Naive thymus-derived CD8-positive, alpha-beta T cell (primary cell): ENCODE data around the gene PCDH1. TPM values are rescaled to one million over a fixed set of nuclear protein-coding genes. Genes with fewer than 3 reads are reported as not detected.
A peak's percentile ranks its signal among the peaks of the same experiment; 100 is the strongest.

Experiments
- ATAC-seq, 2 donors: fragments of 150-1000 bp; cut with Tn5 transposase in 1 of 2; sonication (Bioruptor Pico), chemical (Tn5 transposase) in 1 of 2; 1 replicate in 1 of 2; 2 replicates in 1 of 2; pipeline ENCODE4 v1.10.0; 2021; ENCODE audit warnings: mild to moderate bottlenecking in 2 of 2, moderate library complexity in 2 of 2
- POLR2A ChIA-PET: fragments of 350-600 bp; sonication (Branson Sonifier 250); formaldehyde crosslinking; loops from one replicate; lab custom pipeline; 2021; ENCODE audit warnings: antibody characterized with exemption; lab: Charles Lee
- DNase-seq, 10 donors: peaks; one replicate each; pipeline versions ENCODE4 v3.0.0 to v3.0.0-alpha.2; 2020 to 2022
- H3K27ac Mint-ChIP-seq, 10 donors: one replicate each; pipeline ENCODE4 v1.8.0; 2020 to 2022; ENCODE audit warnings: mild to moderate bottlenecking in 10 of 10, mixed read lengths in 10 of 10, moderate library complexity in 4 of 10, inconsistent platforms in 1 of 10
- H3K27me3 Mint-ChIP-seq, 5 donors: one replicate each; pipeline ENCODE4 v1.8.0; 2021 to 2022; ENCODE audit warnings: mixed read lengths in 5 of 5
- H3K36me3 Mint-ChIP-seq, 3 donors: one replicate each; pipeline ENCODE4 v1.8.0; 2020 to 2022; ENCODE audit warnings: mixed read lengths in 3 of 3, mild to moderate bottlenecking in 2 of 3, inconsistent platforms in 1 of 3
- H3K4me1 Mint-ChIP-seq, 4 donors: one replicate each; pipeline ENCODE4 v1.8.0; 2021 to 2022; ENCODE audit warnings: mixed read lengths in 4 of 4
- H3K4me3 Mint-ChIP-seq, 10 donors: one replicate each; pipeline ENCODE4 v1.8.0; 2020 to 2022; ENCODE audit warnings: mild to moderate bottlenecking in 10 of 10, mixed read lengths in 10 of 10, moderate library complexity in 6 of 10, inconsistent platforms in 1 of 10
- H3K9me3 Mint-ChIP-seq, 9 donors: one replicate each; pipeline ENCODE4 v1.8.0; 2020 to 2022; ENCODE audit warnings: mixed read lengths in 9 of 9, mild to moderate bottlenecking in 3 of 9, inconsistent platforms in 1 of 9, moderate library complexity in 1 of 9
- polyA plus RNA-seq, 3 donors: library from polyadenylated mRNA; unstranded; fragments of 300-500 nt; fragmentation: Illumina TruSeq; gene quantifications; one replicate each; pipeline ENCODE4 v1.2.3, GENCODE V29; 2021
- total RNA-seq, 8 experiments: library from RNA in 2 of 8; stranded (reverse) in 2 of 8; gene quantifications; one replicate each; pipeline ENCODE4 v1.2.3 and lab custom pipeline; 2021 to 2026

Gene PCDH1
- total and polyA plus RNA-seq, 5 experiments from 2014 or later, result 0.06 to 1.3 TPM; not detected in 3

- H3K27ac Mint-ChIP-seq, result no peak overlapping the region
- DNase-seq (no peak), ATAC-seq (no peak)
- H3K4me1 Mint-ChIP-seq, result no peaks in the 10 kb centered on the region
- H3K9me3 Mint-ChIP-seq, result no peaks in the 10 kb centered on the region
- no peaks in the 10 kb centered on the region for H3K36me3 Mint-ChIP-seq
- peaks cover 19 to 49% (median 35%) of the 10 kb centered on the region in 5 donors for H3K27me3 Mint-ChIP-seq
- POLR2A ChIA-PET, result no interaction called here
- no peak overlapping the region for H3K4me3 Mint-ChIP-seq
Observed at GRCh38 chr5:141869514-141869913, 8.7 kb downstream of the PCDH1 start.

GRCh38 chr5:141869040-141869439, 9.2 kb downstream of the PCDH1 start:
- POLR2A ChIA-PET, result interaction anchor here (1.3 kb wide), 1 partner anchor 177 kb away, joined by 3 read pairs; no protein-coding TSS in a partner anchor
- H3K4me3 Mint-ChIP-seq, result no peak overlapping the region
- no peaks in the 10 kb centered on the region for H3K36me3 Mint-ChIP-seq
- H3K4me1 Mint-ChIP-seq, result no peaks in the 10 kb centered on the region
- no peaks in the 10 kb centered on the region for H3K9me3 Mint-ChIP-seq
- peak overlapping the region in 1 of 10 donors; percentile 32 for H3K27ac Mint-ChIP-seq
- H3K27me3 Mint-ChIP-seq, result peaks cover 16 to 44% (median 30%) of the 10 kb centered on the region in 5 donors
- ATAC-seq, result no peak
- no peak for DNase-seq

- POLR2A ChIA-PET, result interaction anchor here (1.3 to 1.6 kb wide), 2 partner anchors 11 to 176 kb away, joined by 3 read pairs; no protein-coding TSS in a partner anchor
- H3K27me3 Mint-ChIP-seq, result peaks cover 11 to 39% (median 25%) of the 10 kb centered on the region in 5 donors
- no peak overlapping the region for H3K27ac Mint-ChIP-seq
- H3K4me3 Mint-ChIP-seq, result no peak overlapping the region
- no peak for ATAC-seq
- no peaks in the 10 kb centered on the region for H3K36me3 Mint-ChIP-seq
- H3K4me1 Mint-ChIP-seq, result no peaks in the 10 kb centered on the region
- no peaks in the 10 kb centered on the region for H3K9me3 Mint-ChIP-seq
- DNase-seq, result peak in 1 of 10 donors; percentile 57
Observed at GRCh38 chr5:141868541-141868940, 9.7 kb downstream of the PCDH1 start.

GRCh38 chr5:141867651-141868050, 10.6 kb downstream of the PCDH1 start:
- ATAC-seq (no peak), DNase-seq (no peak)
- Mint-ChIP-seq H3K4me3 (no peak overlapping the region), H3K27me3 (peaks cover 10 to 33% (median 23%) of the 10 kb centered on the region in 5 donors), H3K36me3 (no peaks in the 10 kb centered on the region), H3K9me3 (no peaks in the 10 kb centered on the region), H3K27ac (no peak overlapping the region), H3K4me1 (no peaks in the 10 kb centered on the region)
- POLR2A ChIA-PET, result interaction anchor here (1.3 to 1.6 kb wide), 2 partner anchors 12 to 176 kb away, joined by 3 read pairs; no protein-coding TSS in a partner anchor

- Mint-ChIP-seq H3K9me3 (no peaks in the 10 kb centered on the region), H3K4me3 (no peak overlapping the region), H3K36me3 (no peaks in the 10 kb centered on the region), H3K27me3 (peaks cover 6 to 28% (median 18%) of the 10 kb centered on the region in 5 donors), H3K27ac (no peak overlapping the region), H3K4me1 (no peaks in the 10 kb centered on the region)
- DNase-seq, result no peak
- ATAC-seq, result no peak
- POLR2A ChIA-PET, result interaction anchor here (0.6 to 1.6 kb wide), 2 partner anchors 12 to 34 kb away, joined by 3 to 4 read pairs; no protein-coding TSS in a partner anchor
Observed at GRCh38 chr5:141867139-141867538, 11.1 kb downstream of the PCDH1 start.

- Mint-ChIP-seq H3K27me3 (peaks cover 5 to 27% (median 10%) of the 10 kb centered on the region in 5 donors), H3K36me3 (no peaks in the 10 kb centered on the region), H3K4me3 (no peak overlapping the region), H3K4me1 (peaks cover 0 to 2% (median 0%) of the 10 kb centered on the region in 4 donors), H3K27ac (no peak overlapping the region), H3K9me3 (no peaks in the 10 kb centered on the region)
- DNase-seq (peak in 1 of 10 donors; percentile 34), ATAC-seq (no peak)
- POLR2A ChIA-PET, result no interaction called here
Observed at GRCh38 chr5:141866096-141866495, 12.1 kb downstream of the PCDH1 start.

GRCh38 chr5:141865406-141865805, 12.8 kb downstream of the PCDH1 start:
- no peak overlapping the region for H3K4me3 Mint-ChIP-seq
- no peak for ATAC-seq
- peaks cover 2 to 24% (median 4%) of the 10 kb centered on the region in 5 donors for H3K27me3 Mint-ChIP-seq
- H3K9me3 Mint-ChIP-seq, result no peaks in the 10 kb centered on the region
- POLR2A ChIA-PET, result no interaction called here
- no peak for DNase-seq
- H3K27ac Mint-ChIP-seq, result no peak overlapping the region
- no peaks in the 10 kb centered on the region for H3K36me3 Mint-ChIP-seq
- peaks cover 0 to 2% (median 0%) of the 10 kb centered on the region in 4 donors for H3K4me1 Mint-ChIP-seq

- Mint-ChIP-seq H3K4me1 (peaks cover 0 to 2% (median 0%) of the 10 kb centered on the region in 4 donors), H3K9me3 (no peaks in the 10 kb centered on the region), H3K27me3 (peaks cover 2 to 16% (median 4%) of the 10 kb centered on the region in 5 donors), H3K27ac (no peak overlapping the region), H3K36me3 (no peaks in the 10 kb centered on the region), H3K4me3 (no peak overlapping the region)
- no peak for ATAC-seq
- peak in 1 of 10 donors; percentile 55 for DNase-seq
- POLR2A ChIA-PET, result no interaction called here
Observed at GRCh38 chr5:141864371-141865370, 13.5 kb downstream of the PCDH1 start.

GRCh38 chr5:141863569-141864178, 14.5 kb downstream of the PCDH1 start:
- DNase-seq, result peak in 1 of 10 donors; percentile 23
- H3K27me3 Mint-ChIP-seq, result peaks cover 2 to 13% (median 4%) of the 10 kb centered on the region in 5 donors
- no peaks in the 10 kb centered on the region for H3K9me3 Mint-ChIP-seq
- POLR2A ChIA-PET, result no interaction called here
- ATAC-seq, result no peak
- no peak overlapping the region for H3K4me3 Mint-ChIP-seq
- no peaks in the 10 kb centered on the region for H3K36me3 Mint-ChIP-seq
- H3K4me1 Mint-ChIP-seq, result peaks cover 0 to 2% (median 0%) of the 10 kb centered on the region in 4 donors
- no peak overlapping the region for H3K27ac Mint-ChIP-seq

GRCh38 chr5:141862936-141863543, 15.2 kb downstream of the PCDH1 start:
- no peak overlapping the region for H3K4me3 Mint-ChIP-seq
- POLR2A ChIA-PET, result interaction anchor here (0.6 kb wide), 1 partner anchor 170 kb away, joined by 3 read pairs; no protein-coding TSS in a partner anchor
- no peak overlapping the region for H3K27ac Mint-ChIP-seq
- H3K36me3 Mint-ChIP-seq, result no peaks in the 10 kb centered on the region
- no peaks in the 10 kb centered on the region for H3K9me3 Mint-ChIP-seq
- H3K4me1 Mint-ChIP-seq, result peaks cover 0 to 2% (median 0%) of the 10 kb centered on the region in 4 donors
- DNase-seq (peak in 1 of 10 donors; percentile 4), ATAC-seq (no peak)
- peaks cover 2 to 13% (median 4%) of the 10 kb centered on the region in 5 donors for H3K27me3 Mint-ChIP-seq

GRCh38 chr5:141861194-141861593, 17.0 kb downstream of the PCDH1 start:
- H3K27me3 Mint-ChIP-seq, result peaks cover 2 to 13% (median 6%) of the 10 kb centered on the region in 5 donors
- DNase-seq (no peak), ATAC-seq (no peak)
- no peak overlapping the region for H3K4me3 Mint-ChIP-seq
- POLR2A ChIA-PET, result interaction anchor here (0.9 kb wide), 1 partner anchor 9 kb away, joined by 6 read pairs; no protein-coding TSS in a partner anchor
- H3K27ac Mint-ChIP-seq, result peak overlapping the region in 1 of 10 donors; percentile 12
- no peaks in the 10 kb centered on the region for H3K36me3 Mint-ChIP-seq
- H3K9me3 Mint-ChIP-seq, result no peaks in the 10 kb centered on the region
- H3K4me1 Mint-ChIP-seq, result peaks cover 0 to 2% (median 0%) of the 10 kb centered on the region in 4 donors
